ENCODE results near the gene FAM98C. TPM values are rescaled to one million over a fixed set of nuclear protein-coding genes. Genes with fewer than 3 reads are reported as not detected.

Gene FAM98C
- total RNA-seq, 1 donor from 2014 or later = 11.5 TPM

GRCh38 chr19:38389101-38389925 is 13.6 kb upstream of the FAM98C start:
- intact Hi-C loops (cut with micrococcal nuclease) = no loop called here
- Histone ChIP-seq H3K4me1 (peaks cover 45% of the 10 kb centered on the region), H3K4me3 (peak overlapping the region; percentile 66), H3K9me3 (replicated peaks) (no peaks in the 10 kb centered on the region), H3K27ac (replicated peaks) (peak overlapping the region; percentile 15), H3K27me3 (ENCODE audit: low read depth) (peaks cover 50% of the 10 kb centered on the region), H3K36me3 (peaks cover 22% of the 10 kb centered on the region)
- TF ChIP-seq CTCF (IDR thresholded peaks at IDR 0.05; ENCODE audit: borderline replicate concordance) = no peak
- no peak for DNase-seq

- H3K27me3 ChIP-seq (ENCODE audit: low read depth) = peaks cover 50% of the 10 kb centered on the region
- no peak overlapping the region for H3K4me3 ChIP-seq
- intact Hi-C loops (cut with micrococcal nuclease) = no loop called here
- no peak for DNase-seq
- no peak overlapping the region for H3K27ac ChIP-seq (replicated peaks)
- peaks cover 48% of the 10 kb centered on the region for H3K4me1 ChIP-seq
- no peaks in the 10 kb centered on the region for H3K9me3 ChIP-seq (replicated peaks)
- no peak for TF ChIP-seq CTCF (IDR thresholded peaks at IDR 0.05; ENCODE audit: borderline replicate concordance)
- peaks cover 12% of the 10 kb centered on the region for H3K36me3 ChIP-seq
Measured at GRCh38 chr19:38389957-38390924, 12.7 kb upstream of the FAM98C start.

GRCh38 chr19:38391911-38392464 is 10.9 kb upstream of the FAM98C start:
- no peak for DNase-seq
- intact Hi-C loops (cut with micrococcal nuclease) = no loop called here
- Histone ChIP-seq H3K27ac (replicated peaks) (no peak overlapping the region), H3K4me3 (no peak overlapping the region), H3K27me3 (ENCODE audit: low read depth) (peaks cover 50% of the 10 kb centered on the region), H3K4me1 (peaks cover 31% of the 10 kb centered on the region), H3K36me3 (no peaks in the 10 kb centered on the region), H3K9me3 (replicated peaks) (no peaks in the 10 kb centered on the region)
- no peak for TF ChIP-seq CTCF (IDR thresholded peaks at IDR 0.05; ENCODE audit: borderline replicate concordance)

GRCh38 chr19:38392707-38393308 is 10.1 kb upstream of the FAM98C start:
- Histone ChIP-seq H3K4me1 (peaks cover 23% of the 10 kb centered on the region), H3K27me3 (ENCODE audit: low read depth) (peaks cover 50% of the 10 kb centered on the region), H3K27ac (replicated peaks) (no peak overlapping the region), H3K36me3 (no peaks in the 10 kb centered on the region), H3K4me3 (no peak overlapping the region), H3K9me3 (replicated peaks) (no peaks in the 10 kb centered on the region)
- no peak for TF ChIP-seq CTCF (IDR thresholded peaks at IDR 0.05; ENCODE audit: borderline replicate concordance)
- no peak for DNase-seq
- intact Hi-C loops (cut with micrococcal nuclease) = no loop called here

GRCh38 chr19:38394488-38394887 is 8.4 kb upstream of the FAM98C start:
- no peak for TF ChIP-seq CTCF (IDR thresholded peaks at IDR 0.05; ENCODE audit: borderline replicate concordance)
- Histone ChIP-seq H3K9me3 (replicated peaks) (no peaks in the 10 kb centered on the region), H3K4me3 (no peak overlapping the region), H3K27ac (replicated peaks) (no peak overlapping the region), H3K36me3 (no peaks in the 10 kb centered on the region), H3K4me1 (peaks cover 6% of the 10 kb centered on the region), H3K27me3 (ENCODE audit: low read depth) (peaks cover 61% of the 10 kb centered on the region)
- intact Hi-C loops (cut with micrococcal nuclease) = no loop called here
- DNase-seq = no peak
